GM19035 (cell line): ENCODE results near the gene SCRN2.

Source experiments
- ATAC-seq: cut with Tn5 transposase; IDR thresholded peaks from one replicate; pipeline ENCODE4 v1.9.1; 2021; ENCODE audit not compliant: unreplicated experiment

The SCRN2 gene

GRCh38 chr17:47822785-47823184 lies 18.3 kb downstream of the SCRN2 start:
- no peak for ATAC-seq

GRCh38 chr17:47821424-47822391 lies 19.4 kb downstream of the SCRN2 start, which contains the start of gene OSBPL7:
TSS of gene OSBPL7 (minus strand) at chr17:47821794. CDS start at chr17:47820278, 1,516 bp downstream.
- peak; percentile 87 for ATAC-seq

GRCh38 chr17:47821031-47821423 lies 20.0 kb downstream of the SCRN2 start:
- no peak for ATAC-seq

- ATAC-seq, result no peak
These were observed 20.9 kb downstream of the SCRN2 start for GRCh38 chr17:47820033-47820789.

GRCh38 chr17:47819475-47819874 lies 21.6 kb downstream of the SCRN2 start:
- no peak for ATAC-seq

GRCh38 chr17:47818002-47818695 lies 22.9 kb downstream of the SCRN2 start:
- ATAC-seq, result no peak

- ATAC-seq, result no peak
These were observed 24.1 kb downstream of the SCRN2 start for GRCh38 chr17:47816947-47817346.

GRCh38 chr17:47816111-47816735 lies 24.9 kb downstream of the SCRN2 start:
- no peak for ATAC-seq

- no peak for ATAC-seq
These were observed 25.8 kb downstream of the SCRN2 start for GRCh38 chr17:47815106-47815918.

GRCh38 chr17:47813512-47814031 lies 27.5 kb downstream of the SCRN2 start:
- ATAC-seq, result no peak

GRCh38 chr17:47813077-47813476 lies 28.0 kb downstream of the SCRN2 start:
- ATAC-seq, result no peak

- ATAC-seq, result no peak
These were observed 28.7 kb downstream of the SCRN2 start for GRCh38 chr17:47812146-47812920.

GRCh38 chr17:47811709-47812108 lies 29.4 kb downstream of the SCRN2 start:
- ATAC-seq, result no peak

- ATAC-seq, result no peak
These were observed 30.0 kb downstream of the SCRN2 start for GRCh38 chr17:47810901-47811635.

GRCh38 chr17:47810200-47810821 lies 30.8 kb downstream of the SCRN2 start:
- no peak for ATAC-seq

- ATAC-seq, result no peak
These were observed 32.1 kb downstream of the SCRN2 start for GRCh38 chr17:47808830-47809480.
